Smooth muscle cell of the brain vasculature (primary cell): ENCODE measurements around the gene RNF138.
"Not testable (repeated sequence)": the region's sequence is repeated elsewhere in the genome, so short reads cannot be mapped to it uniquely, and the experiment has no call there.

Experiments used
- DNase-seq: peaks from one replicate; pipeline ENCODE4 v3.0.0-alpha.2; 2012; ENCODE audit warnings: low read depth, low spot score

RNF138 gene

DNA sequence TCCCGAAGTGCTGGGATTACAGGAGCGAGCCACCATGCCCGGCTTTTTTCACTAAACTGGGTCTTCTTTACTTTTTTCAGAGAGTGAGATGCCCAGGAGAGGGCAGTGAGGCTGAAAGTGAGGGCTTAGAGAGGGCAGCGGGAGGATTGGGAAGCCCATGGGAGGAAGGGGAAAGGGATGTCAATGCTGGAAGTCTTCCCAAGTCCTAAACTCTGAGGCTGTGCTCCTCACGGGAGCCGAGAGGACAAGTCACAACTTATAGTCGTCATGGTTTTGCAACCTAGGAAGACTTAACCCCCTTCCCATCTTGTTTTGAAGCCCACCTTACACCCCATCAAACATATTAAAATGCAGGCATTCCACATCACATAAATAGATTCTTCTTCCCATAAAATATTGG, 83.0 kb downstream of the RNF138 start:
- no peak for DNase-seq

DNA sequence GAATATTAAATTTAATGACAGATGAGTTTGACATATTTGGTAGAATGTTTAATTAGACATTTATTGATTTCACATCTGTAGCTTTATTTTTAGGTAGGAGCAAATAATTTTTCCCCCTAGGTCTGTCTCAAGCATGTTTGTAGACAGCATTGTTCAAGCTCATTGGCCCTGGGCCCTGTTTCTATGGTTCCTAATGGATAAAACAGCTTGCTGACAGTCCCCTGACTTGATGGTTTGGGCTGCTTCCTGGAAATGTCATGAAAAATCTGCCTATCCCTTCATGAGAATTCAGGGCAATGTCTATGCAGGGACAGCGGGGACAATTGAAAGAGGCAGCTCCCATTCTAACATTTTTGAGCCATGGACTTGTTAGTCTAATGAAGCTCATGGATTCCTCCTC, 83.6 kb downstream of the RNF138 start:
- no peak for DNase-seq

DNA sequence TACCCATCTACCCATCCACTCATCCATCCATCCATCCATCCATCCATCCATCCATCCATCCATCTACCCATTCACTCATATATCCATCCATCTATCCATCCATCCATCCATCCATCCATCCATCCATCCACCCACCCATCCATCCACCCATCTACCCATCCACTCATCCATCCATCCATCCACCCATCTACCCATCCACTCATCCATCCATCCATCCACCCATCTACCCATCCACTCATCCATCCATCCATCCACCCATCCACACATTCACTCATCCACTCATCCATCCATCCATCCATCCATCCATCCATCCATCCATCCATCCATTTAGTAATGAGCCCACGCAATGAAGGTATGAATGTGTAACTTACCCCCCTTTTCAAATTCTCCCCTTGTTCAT, 85.1 kb downstream of the RNF138 start:
- DNase-seq, result not testable (repeated sequence)

DNA sequence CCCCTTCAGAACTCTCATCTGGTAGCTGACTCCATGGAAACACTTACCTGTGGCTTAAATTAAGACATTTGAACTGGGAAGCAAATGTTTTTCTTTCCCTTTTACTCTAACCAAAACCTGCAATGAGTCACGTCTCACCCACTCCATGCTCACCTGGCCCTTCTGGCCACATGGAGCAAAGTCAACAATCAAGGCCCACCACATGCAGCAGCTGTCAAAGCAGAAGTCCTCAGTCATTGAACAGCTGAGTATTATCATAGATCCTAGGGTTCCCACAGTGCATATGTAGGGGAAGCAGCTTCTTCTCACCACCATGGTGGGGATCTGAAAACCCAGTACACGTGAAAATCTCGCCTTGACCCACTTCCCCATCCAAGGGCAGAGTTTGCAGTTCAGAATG, 85.9 kb downstream of the RNF138 start:
- no peak for DNase-seq
